Activated CD8-positive, alpha-beta memory T cell treated with anti-CD3 and anti-CD28 coated beads for 36 hours (primary cell): ENCODE measurements around the gene NCOA5. TPM values are rescaled to one million over a fixed set of nuclear protein-coding genes. Genes with fewer than 3 reads are reported as not detected.

Experiments used
- CTCF ChIA-PET: fragments of 350-600 bp; sonication (Branson Sonifier 250); formaldehyde crosslinking; loops from one replicate; lab custom pipeline; 2021; ENCODE audit warnings: antibody characterized with exemption; lab: Charles Lee
- POLR2A ChIA-PET: fragments of 350-600 bp; sonication (Branson Sonifier 250); formaldehyde crosslinking; loops from one replicate; lab custom pipeline; 2021; ENCODE audit warnings: antibody characterized with exemption; lab: Charles Lee
- total RNA-seq, 2 experiments: library from RNA; stranded (reverse); gene quantifications; one replicate each; pipeline ENCODE4 v1.2.3, GENCODE V29; 2021

NCOA5 gene
- total RNA-seq, 2 experiments from 2014 or later: 27.2 to 31.6 TPM

DNA sequence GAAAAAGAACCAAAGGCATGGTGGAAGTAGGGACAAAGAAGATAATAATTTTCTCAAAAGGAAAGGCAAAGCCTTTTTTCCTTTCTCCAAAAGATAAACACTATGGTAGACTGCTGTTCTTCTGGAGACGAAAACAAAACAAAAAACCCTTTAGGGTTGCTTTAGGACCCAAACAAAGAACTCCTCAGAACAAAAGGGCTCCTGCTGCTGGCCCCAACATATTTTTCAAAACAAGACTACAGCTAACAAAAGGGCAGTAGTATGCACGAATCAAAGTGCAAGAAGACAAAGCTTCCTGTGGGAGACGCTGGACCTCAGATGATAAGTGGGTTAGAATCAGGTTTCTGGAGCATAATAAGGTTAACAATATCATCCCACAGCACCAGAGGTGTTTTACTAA lies 15.8 kb downstream of the NCOA5 start:
- ChIA-PET POLR2A (no interaction called here), CTCF (interaction anchor here (1.0 kb wide), 1 partner anchor 9 kb away, joined by 3 read pairs; no protein-coding TSS in a partner anchor)

DNA sequence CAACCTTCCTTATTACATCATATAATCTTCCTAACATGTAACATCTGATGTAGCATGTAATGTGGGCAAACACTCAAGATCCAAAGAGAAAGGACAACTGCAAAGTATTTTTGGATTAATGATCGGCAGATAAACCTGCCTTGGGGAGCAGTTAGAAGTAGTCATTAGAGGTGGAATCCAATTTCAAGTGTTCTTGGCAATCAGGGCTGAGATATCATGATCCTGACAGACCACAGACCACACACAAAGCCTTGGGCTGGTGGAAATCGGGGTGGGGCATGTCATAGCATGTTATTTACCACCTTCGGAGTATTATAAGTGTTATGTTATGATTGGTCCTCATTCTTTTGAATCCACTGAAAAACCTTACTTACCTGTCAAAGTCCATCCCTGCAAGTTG lies 16.3 kb downstream of the NCOA5 start:
- POLR2A ChIA-PET: no interaction called here
- CTCF ChIA-PET: no interaction called here

DNA sequence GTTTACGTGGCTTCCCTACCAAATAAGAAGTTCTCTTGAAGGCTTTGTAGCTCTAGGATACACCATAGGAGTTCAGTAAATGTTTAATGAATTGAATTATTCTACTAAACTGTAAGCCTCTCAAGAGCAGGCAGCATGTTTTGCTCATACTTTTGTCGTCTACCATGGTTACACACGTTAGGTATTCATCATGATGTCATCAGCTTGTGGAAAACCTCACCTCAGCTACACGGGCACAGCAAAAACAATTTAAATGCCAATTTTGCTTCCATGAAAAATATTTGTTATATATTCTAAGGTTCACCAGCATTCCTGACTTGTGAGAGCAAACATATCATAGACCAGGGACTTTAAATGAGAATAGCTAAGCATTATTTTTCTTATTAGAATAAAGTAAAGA lies 16.7 kb downstream of the NCOA5 start:
- ChIA-PET POLR2A (no interaction called here), CTCF (no interaction called here)

DNA sequence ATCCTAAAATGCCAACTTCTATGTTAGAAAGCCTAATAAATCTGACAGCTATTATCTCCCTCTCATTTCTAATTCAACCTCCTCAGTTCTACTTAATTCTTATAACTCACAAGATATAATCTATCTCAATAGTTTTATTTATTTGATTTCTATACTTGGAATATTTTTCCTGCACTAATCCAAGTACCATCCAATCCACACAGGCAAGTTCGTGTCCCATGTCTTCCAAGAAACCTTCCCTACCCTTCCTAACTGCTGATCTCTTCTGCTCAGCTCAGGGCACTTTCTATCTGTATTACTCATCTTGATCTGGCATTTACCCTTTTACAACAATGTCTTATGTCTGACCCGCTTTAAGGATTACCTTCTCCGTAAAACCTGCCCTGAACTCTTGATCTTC lies 18.2 kb downstream of the NCOA5 start:
- ChIA-PET POLR2A (no interaction called here), CTCF (no interaction called here)

DNA sequence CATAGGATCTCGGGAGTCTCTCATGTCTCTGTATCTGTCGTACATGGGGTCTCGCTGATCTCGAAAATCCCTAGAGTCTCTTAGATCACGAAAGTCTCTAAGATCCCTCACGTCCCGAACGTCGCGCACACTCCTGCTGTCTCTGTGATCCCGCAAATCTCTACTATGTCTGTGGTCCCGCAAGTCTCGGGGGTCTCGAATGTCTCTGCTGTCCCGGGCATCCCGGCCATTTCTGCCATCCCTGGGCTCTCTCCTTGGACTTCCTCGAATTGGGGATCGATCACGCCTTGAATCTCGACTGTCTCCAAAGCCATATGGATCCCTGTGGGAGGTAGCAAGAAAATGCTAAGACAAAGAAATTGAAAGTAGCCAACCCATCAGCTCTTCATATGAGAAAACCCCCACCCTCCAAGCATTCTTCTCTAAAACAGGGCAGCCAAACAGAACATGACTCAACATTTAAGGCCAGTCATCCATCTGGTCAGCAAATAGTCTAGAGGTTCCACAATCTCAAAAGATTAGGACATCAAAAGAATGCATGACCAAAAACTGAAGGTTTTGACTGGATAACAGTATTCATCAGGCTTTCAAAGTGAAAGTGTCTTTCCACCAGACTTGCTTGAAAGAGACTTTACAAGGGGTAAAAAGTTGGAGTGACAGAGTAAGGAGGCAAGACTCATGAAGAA lies 19.4 kb downstream of the NCOA5 start:
- CTCF ChIA-PET: no interaction called here
- POLR2A ChIA-PET: no interaction called here

DNA sequence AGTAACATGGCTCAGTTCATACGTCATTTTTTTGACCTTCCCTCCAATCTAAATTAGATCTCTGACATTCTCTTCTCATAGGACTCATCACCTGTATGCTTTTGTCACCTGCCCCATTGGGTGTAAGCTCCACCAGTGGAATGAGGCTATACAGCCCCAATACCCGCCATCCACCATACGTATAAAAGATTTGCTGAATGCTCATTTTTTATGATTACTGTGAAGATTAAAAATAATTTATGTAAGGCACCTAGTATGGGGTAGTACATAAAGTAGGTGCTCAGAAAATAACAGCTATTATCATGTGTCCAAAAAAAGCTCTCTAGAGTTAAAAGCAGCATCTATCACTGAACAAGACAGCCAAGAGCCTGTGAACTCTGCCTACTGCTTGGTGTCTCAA lies 24.1 kb downstream of the NCOA5 start:
- POLR2A ChIA-PET: no interaction called here
- CTCF ChIA-PET: interaction anchor here (1.0 to 1.5 kb wide), 2 partner anchors 43 to 79 kb away, joined by 3 to 5 read pairs; no protein-coding TSS in a partner anchor

DNA sequence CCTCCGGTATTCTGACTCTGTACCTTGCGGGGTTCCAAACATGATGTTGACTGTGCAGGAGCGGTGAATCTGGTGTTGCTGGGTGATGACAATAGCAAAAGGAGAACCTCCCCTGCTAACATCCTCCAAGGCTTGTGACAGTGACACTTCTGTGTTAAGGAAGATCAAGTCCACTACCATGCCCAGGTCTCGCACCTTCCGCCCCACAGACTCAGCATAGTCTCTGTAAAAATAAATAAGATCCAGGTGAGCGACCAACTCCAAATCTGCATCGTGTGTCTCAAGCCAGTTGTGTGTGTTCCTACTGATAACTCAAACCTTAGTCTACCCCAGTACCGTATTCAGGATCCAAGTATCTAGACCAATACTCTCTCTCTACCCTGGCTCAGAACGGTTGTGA lies 24.8 kb downstream of the NCOA5 start:
- CTCF ChIA-PET: interaction anchor here (1.0 kb wide), 1 partner anchor 42 kb away, joined by 3 read pairs; no protein-coding TSS in a partner anchor
- POLR2A ChIA-PET: no interaction called here

DNA sequence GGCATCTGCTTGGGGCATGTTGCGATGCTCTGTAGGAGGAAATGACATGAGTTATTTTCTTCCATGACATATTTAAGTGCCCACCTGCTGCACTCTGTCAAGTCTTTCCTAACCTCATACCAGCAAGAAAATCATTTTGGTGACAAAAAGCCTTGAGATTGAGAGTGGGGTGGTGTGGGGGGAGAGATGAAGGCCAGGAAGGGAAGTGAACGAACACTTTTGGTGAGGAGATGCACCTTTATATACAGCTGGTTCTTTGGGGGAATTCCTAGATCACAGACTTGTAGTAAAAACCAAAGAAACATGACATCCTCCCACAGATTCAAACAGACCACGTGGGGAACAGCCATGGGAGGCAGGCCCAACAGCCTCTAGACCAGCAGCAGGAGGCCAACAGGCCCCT lies 26.1 kb downstream of the NCOA5 start:
- ChIA-PET CTCF (no interaction called here), POLR2A (no interaction called here)

DNA sequence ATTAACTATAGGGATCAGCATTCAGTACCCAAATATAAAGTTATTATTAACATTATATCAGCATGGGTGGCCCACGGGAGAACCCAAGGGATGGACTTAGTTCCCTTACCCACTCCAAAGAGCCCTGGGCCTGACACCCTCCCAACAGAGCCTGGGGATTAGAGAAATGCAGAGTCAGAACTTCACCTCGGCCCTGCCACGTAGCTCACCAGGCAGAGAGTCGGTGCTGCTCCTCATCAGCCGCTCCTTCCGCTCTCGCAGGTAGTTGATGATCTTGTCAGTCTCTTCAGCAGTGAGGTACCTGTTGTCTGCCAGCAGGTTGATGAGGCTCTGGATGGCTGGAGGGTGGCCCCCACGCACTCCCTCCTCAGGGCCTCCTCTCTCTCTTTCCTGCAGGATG lies 26.6 kb downstream of the NCOA5 start:
- ChIA-PET CTCF (no interaction called here), POLR2A (no interaction called here)

DNA sequence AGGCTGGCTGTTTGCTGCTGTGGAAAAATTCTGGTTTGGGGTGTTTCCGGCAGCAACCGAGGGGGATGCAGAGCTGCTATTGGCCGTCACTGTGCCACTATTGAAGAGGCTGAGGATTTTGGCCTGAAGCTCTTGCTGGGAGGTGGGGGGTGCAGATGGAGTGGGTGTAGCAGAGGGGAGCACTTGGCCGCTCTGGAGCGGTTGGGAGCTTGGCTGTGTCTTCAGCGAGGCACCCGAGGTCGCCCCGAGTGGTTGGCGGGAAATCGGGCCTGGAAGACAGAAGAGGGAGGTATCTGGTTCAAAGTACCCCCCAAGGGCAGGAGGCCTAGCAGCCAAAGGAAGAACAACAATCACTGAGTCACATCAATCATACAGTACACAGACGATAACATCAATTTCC lies 27.1 kb downstream of the NCOA5 start:
- ChIA-PET POLR2A (no interaction called here), CTCF (no interaction called here)

DNA sequence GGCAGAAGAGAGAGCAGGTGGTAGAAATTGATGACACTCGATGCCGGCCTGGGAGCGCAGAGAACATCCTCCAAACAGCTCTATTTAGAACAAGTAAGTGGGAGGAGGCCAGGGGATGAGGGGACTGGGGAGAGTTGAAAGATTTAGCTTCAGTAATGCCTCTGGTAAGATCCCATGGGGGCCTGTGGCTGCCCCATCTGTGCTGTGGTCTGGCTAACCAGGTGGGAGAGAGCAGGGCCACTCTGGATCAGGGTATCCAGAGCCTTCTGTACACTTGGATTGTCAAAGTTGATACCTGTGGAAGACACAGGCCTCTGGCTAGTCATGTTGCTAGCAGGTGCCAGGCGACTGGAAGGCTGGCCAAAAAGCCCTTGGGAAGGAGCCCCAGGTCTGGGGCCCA lies 27.6 kb downstream of the NCOA5 start:
- ChIA-PET CTCF (no interaction called here), POLR2A (no interaction called here)

DNA sequence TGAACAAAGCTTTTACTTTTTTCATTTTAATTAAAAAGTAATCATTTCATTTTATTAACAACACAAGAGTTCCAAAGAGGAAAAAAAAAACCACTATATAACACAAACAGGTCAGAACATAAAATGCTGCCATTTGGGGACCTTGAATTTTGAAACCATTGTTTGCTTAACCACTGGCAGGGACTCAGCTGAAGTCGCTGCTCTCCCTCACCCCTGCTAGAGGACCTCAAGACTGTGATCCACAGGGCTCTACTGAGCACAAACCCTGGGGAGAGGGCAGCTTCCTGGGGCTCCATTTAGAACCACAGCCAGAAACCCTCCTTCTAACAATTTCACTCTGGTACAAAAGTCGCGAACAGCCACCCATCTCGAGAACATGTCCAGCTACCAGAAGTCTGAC lies 28.8 kb downstream of the NCOA5 start:
- POLR2A ChIA-PET: interaction anchor here (0.7 kb wide), 1 partner anchor 96 kb away, joined by 3 read pairs; no protein-coding TSS in a partner anchor
- CTCF ChIA-PET: interaction anchor here (0.6 kb wide), 1 partner anchor 64 kb away, joined by 3 read pairs; no protein-coding TSS in a partner anchor

DNA sequence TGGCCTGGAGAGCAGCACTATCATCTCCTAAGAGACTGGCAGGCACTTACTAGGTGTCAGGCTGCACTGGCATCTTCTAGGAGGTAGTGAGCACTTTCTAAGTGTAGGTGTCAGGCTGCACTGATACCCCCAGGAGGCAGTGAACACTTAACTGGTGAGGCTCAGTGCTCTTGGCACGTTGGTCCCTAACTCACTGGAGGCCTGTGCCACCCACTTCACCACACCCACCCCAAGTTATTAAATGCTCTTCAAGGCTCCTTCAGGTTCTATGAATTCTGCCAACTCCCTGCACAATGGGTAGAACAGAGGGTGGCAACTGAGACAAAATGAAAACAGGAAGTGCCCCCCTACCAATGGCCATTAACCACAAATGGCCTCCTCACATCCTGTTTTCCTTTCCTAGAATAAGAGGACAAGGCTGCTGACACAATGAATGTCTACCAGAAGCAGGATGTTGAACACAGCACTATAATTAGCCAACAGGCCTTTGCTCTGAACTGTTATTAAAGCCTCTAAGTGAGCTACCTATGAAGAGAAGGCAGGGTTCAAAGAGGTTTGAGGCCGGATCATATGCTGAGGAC lies 29.4 kb downstream of the NCOA5 start:
- POLR2A ChIA-PET: interaction anchor here (0.7 kb wide), 1 partner anchor 95 kb away, joined by 3 read pairs; no protein-coding TSS in a partner anchor

DNA sequence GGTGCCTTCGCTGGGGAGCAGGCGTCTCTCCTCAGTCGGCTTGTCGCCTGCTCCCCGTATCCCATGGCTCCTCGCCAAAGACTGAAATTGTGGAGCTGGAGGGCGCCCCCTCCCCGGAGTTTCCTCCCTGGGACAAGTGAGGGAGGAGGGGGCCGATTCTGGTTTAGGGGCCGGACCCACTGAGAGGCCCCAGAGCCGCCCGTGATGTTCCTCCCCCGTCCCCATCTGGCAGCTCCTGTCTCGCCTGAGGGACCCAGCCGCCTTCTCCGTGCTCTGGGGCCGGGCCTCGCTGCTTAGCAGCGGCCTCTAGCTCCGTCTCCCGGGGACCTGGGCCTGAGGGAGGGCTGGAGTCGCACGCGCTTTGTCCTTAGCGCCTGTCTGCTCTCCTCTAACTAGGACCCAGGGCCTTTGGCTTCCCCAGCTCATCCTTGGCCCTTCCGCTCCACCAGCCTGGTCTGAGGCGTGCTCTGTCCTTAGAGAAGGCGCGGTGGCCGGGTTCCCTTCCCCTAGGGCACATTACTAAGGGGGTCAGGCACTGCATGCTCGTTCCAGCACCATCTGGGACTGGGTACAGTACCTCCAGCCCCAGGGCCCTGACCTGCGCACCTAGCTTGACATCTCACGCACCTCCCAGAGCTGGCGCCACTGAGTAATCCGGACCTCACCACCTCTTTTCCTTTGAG lies 31.0 kb downstream of the NCOA5 start:
- CTCF ChIA-PET: interaction anchor here (0.5 to 1.7 kb wide), 4 partner anchors 36 to 72 kb away, joined by 4 to 9 read pairs (median 4); no protein-coding TSS in a partner anchor
- POLR2A ChIA-PET: interaction anchor here (0.6 kb wide), 1 partner anchor 44 kb away, joined by 3 read pairs; no protein-coding TSS in a partner anchor

More for the DNA sequence above, 29.4 kb downstream of the NCOA5 start:
- CTCF ChIA-PET: interaction anchor here (0.7 kb wide), 1 partner anchor 38 kb away, joined by 3 read pairs; no protein-coding TSS in a partner anchor

DNA sequence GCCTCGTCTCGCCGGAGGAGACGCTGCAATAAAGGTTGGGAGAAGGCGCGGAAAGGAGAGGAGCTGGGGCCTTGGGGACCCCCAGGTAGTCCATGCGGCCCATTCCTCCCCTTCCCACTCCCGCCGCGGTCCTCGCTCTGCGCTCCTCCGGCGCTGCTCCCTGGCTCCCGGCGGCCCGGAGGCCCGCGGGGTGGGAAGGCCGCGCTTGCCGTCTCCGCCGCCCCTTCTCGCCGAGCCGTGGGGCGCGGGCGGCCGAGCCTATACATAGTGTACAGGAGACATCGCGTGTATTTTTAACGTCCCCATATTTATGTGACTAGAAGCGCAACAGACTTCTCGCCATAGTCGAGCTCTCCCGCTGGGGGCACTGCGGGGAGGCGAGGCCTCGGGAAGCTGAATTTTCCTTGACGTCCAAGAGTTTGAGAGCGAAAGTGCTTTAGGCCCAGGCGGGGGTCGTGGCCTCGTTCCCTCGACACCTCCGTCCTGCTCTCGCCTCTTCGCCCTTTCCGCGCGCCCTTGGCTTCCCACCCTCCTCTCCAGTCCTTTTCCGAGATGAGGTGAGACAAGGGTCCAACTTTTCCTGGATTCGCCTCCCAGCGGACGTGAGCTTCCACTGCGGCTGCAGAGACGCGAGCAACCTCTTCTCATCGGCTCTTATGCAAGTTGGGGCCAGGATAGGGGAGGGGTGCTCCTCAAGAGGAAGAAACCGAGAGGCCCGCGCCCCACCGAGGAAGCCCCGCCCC lies 31.7 kb downstream of the NCOA5 start:
- ChIA-PET CTCF (interaction anchor here (1.5 to 1.7 kb wide), 3 partner anchors 35 to 71 kb away, joined by 4 to 9 read pairs (median 5); no protein-coding TSS in a partner anchor), POLR2A (interaction anchor here (0.6 kb wide), 1 partner anchor 44 kb away, joined by 3 read pairs; no protein-coding TSS in a partner anchor)

DNA sequence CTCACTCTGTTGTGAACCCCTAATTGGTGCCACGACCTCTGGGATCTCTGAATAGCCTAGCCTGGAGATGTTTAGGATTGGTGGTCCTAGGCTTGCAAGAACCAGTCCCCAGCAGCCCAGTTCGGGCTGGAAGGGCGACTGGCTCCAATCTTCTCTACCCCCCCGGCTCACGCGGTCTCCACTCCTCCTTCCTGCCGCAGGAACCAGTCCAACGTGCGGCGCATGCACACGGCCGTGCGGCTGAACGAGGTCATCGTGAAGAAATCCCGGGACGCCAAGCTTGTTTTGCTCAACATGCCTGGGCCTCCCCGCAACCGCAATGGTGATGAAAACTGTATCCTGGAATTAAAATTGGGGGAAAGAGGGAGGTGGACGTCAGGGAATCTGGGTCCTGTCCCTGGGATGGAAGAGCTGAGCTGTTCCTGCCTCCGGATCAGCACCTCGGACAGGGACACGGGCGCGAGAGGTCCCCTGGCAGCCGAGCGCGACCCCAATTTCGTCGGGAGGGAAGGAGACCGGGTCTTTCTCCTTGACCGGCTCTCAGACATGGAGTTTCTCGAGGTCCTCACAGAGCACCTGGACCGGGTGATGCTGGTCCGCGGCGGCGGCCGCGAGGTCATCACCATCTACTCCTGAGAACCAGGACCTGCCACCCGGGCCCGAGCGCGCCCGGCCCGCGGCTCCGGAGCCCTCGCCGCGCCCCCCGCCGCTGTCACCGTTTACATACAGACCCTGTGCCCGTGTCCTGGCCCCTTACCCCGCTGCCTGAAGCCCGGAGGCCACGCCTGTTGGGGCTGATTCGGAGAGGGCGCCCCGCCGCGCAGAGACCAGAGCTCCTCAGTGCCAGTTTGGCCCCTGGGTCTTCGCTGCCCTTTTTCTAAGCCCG lies 32.5 kb downstream of the NCOA5 start:
- ChIA-PET POLR2A (no interaction called here), CTCF (interaction anchor here (1.2 to 1.7 kb wide), 2 partner anchors 43 to 44 kb away, joined by 3 to 9 read pairs; no protein-coding TSS in a partner anchor)

DNA sequence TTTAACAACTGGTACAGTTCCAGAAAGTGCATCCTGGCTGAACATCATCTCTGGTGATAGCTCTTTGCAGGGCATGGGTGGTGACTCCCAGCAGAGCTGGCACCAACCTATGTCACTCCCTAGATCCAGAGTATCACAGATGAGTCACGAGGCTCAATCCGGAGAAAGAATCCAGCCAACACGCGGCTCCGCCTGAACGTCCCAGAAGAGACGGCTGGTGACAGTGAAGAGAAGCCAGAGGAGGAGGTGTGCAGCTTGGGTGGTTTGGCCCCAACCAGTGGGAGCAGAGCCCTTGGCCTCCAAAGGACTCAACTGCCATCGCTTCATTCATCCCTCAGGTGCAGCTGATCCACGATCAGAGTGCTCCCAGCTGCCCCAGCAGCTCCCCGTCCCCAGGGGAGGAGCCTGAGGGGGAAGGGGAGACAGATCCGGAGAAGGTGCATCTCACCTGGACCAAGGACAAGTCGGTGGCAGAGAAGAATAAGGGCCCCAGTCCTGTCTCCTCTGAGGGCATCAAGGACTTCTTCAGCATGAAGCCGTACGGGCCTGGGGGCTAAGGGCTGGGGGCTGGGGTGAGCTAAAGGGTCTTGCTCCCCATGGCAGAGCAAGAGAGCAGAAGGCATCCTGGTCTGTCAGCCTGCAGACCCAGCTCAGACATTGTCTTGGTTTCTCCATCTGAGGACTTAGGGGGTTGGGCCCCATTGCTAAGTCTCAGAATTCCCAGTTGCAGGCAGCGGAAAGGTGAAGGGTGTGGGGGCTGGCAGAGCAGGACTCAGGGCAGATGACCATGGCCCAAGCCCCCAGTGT lies 33.5 kb downstream of the NCOA5 start:
- CTCF ChIA-PET: interaction anchor here (1.2 kb wide), 1 partner anchor 42 kb away, joined by 3 read pairs; no protein-coding TSS in a partner anchor
- POLR2A ChIA-PET: no interaction called here
